Muscle of back (tissue), 13 donors: ENCODE data around the gene SLC7A6. TPM values are rescaled to one million over a fixed set of nuclear protein-coding genes. Genes with fewer than 3 reads are reported as not detected.

Experiments used
- DNase-seq, 3 donors: peaks; one replicate each; pipeline versions ENCODE4 v3.0.0 to v3.0.0-alpha.2; 2013
- long read RNA-seq, 9 donors: transcript quantifications; one replicate each; lab custom pipeline, GENCODE V29; 2026
- polyA plus RNA-seq, 10 donors: library from polyadenylated mRNA; unstranded; fragments of 120-200 nt; gene quantifications; one replicate each; pipeline ENCODE4 v1.2.1, GENCODE V29; 2013; ENCODE audit not compliant: insufficient read length in 10 of 10

Gene SLC7A6
- 10 to 100 TPM in 5 of 10 donors, 1 to 10 TPM in 5; 6.3 to 12.0 (median 9.9) TPM for polyA plus RNA-seq
- long read RNA-seq, donor 1 = 0 reads
- long read RNA-seq, donor 2 = 0 reads
- long read RNA-seq, donor 3 = 0 reads
- long read RNA-seq, donor 4, full-length matches to known transcripts = 1 of 1 reads
- long read RNA-seq, donor 4, partial matches to known transcripts = 0 of 1 reads
- long read RNA-seq, donor 4, other reads (novel, unspliced or antisense) = 0 of 1 reads
- long read RNA-seq, donor 5, partial matches to known transcripts = 0 of 17 reads
- long read RNA-seq, donor 5, other reads (novel, unspliced or antisense) = 16 of 17 reads
- long read RNA-seq, donor 6, full-length matches to known transcripts = 1 of 1 reads
- long read RNA-seq, donor 6, partial matches to known transcripts = 0 of 1 reads
- long read RNA-seq, donor 6, other reads (novel, unspliced or antisense) = 0 of 1 reads
- long read RNA-seq, donor 7, full-length matches to known transcripts = 2 of 2 reads
- long read RNA-seq, donor 7, partial matches to known transcripts = 0 of 2 reads
- long read RNA-seq, donor 7, other reads (novel, unspliced or antisense) = 0 of 2 reads
- long read RNA-seq, donor 8 = 0 reads
- long read RNA-seq, donor 9 = 0 reads

DNA sequence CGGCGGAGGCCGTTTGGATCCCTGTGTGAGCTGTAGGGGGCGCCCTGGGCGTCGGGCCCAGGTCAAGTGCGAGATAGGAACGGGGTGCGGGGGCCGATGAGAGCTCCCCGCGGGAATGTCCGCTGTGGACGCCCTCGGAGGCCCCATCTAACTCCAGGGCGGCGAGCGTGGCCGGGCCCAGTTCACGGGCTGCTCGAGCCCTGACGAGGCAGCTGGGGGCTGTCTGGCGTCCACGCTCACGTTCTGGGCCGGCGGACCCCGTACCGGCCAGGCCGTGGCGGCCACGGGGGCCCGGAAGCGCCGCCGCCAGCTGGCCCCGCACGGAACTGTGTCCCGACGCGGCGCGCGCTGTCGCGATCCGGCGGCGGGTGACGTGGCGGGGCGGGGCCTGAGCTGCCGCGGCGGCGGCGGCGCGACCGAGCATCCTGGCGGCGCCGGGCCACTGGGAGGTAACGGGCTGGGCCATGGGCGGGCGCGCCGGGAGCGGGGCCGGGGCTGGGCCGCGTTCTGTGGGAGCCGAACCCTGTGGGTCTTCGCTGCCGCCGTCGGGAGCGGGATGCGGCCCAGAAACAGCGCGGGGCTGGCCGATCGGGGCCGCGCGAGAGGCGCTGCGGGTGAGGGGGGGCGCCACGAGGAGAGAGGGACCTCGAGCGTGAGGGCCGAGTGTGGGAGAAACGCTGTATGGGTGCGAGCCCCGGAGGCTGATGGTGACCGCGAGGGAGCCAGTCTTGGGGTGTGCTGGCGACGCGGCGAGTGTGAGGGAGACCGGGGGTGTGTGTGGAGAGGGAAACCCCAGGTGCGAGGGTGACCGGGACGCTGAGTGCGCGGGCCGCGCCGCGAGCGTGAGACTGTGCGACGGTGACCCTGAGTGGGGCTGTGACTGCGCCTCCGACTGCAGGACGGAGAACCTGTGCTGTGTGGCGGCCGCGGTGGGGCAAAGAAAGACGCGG, at the start of gene SLC7A6:
Gene SLC7A6 (plus strand): TSS at position 399 of the 950 bp plus-strand sequence. CDS start 10,201 bp downstream, outside the sequence.
- peak; percentile 58 to 90 (median 73) for DNase-seq

DNA sequence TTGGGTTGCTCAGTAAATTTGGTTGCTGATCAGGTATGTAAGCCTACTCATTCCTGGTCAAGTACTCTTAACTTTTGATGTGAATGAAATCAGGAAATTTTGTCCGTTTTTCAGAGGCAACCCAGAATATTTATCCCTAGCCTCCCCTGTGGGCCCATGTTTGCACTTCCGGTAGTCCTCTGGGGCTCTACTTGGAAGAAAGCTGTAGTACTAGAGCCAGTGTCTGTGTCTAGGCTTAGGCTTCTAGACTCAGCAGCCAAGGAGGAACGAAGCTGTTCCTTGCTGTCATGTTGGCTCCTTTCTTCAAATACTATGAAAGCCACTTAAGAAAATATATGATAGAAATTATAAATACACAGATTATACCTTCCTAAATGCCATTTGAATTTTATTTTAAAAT, 49.6 kb upstream of the SLC7A6 start:
- DNase-seq = peak in 1 of 3 donors; percentile 5

DNA sequence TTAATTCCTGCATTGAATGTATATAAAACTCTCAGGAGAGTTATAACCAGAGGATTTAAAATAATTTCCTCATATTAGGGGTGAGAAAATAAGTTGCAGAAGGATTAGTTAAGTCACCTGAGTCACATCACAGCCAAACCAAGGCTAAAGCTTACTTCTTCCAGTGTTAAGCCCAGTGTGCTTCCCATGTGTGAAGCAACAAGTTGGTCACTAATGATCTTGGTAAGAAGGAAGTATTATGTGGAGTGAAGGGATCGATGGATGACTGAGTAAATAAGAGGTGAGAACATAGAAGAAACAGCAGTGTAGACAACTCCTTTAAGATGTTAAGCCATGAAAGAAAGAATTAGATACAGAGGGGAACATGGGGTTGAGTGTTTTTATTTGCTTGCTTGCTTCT, 49.0 kb upstream of the SLC7A6 start:
- DNase-seq = no peak

DNA sequence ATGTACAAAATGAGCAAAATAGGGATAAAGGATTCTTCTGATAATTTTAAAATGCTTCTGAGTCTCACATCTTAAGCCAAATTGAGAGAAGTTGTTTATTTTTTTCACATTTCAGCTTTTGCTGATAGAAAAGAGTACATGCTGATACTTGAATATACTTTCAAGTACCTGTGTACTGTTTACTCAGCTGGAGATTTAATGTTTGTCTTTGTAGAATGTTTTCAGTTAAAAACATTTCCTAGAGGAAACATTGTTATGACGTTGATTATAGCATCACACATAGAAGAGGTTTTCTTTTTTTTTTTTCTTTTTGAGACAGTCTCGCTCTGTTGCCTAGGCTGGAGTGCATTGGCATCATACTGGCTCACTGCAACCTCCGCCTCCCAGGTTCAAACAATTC, 48.1 kb upstream of the SLC7A6 start:
- DNase-seq = no peak

DNA sequence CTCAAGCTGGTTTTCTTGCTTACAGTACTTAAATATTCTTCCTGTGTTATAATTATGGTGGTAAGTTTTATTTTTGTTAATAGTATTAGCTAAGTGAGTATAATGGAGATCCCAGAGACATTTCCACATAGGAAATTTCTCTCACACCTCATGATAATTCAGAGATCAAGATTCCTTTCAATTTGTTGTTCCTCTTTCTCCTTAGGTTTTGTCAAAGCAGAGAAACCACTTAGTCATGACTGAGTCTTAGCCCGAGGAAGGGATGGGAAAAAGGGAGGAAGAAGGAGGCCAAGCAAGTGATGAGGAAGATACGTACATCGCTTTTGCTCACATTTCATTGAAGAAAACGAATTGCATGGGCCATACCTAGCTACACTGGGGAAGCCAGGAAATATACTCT, 46.8 kb upstream of the SLC7A6 start:
- no peak for DNase-seq

DNA sequence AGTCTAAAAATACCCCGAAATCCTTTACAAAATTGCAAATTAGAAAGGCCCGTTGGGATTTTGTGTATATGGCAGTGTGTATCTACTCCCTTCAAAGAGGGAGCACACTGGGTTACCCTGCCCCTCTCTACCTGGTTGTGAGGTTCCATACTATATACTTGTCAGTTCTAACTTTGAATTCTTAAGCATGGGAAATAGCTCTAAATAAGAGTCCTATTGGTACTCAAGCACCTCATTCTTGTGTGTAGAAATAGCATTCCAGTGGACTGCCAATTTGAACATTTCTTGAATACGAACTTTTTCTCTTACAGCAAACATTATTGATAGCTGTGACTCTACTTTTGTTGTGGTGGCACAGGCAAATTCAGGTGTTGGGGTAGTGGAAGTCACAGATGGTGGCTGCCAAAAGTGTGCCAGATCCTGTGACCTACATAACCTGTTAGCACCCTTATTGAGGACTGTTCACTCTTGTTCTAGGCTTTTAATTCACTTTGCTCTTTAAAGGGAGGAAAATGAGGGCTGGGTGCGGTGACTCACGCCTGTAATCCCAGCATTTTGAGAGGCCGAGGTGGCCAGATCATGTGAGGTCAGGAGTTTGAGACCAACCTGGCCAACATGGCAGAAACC, 44.5 kb upstream of the SLC7A6 start:
- no peak for DNase-seq

DNA sequence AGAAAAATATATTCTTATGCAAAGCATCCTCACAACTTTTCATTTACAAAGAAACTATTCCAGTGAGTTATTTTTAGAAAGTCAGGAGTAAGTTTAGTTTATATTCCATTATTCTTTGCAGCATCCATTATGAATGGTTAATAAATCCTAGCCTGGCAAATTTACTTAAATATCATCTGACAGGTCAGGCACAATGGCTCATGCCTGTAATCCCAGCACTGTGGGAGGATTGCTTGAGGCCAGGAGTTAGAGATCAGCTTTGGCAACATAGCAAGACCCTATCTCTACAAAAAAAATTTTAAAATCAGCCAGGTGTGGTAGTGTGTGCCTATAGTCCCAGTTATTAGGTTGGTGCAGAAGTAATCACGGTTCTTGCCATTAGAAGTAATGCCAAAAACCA, 41.3 kb upstream of the SLC7A6 start:
- DNase-seq = no peak

DNA sequence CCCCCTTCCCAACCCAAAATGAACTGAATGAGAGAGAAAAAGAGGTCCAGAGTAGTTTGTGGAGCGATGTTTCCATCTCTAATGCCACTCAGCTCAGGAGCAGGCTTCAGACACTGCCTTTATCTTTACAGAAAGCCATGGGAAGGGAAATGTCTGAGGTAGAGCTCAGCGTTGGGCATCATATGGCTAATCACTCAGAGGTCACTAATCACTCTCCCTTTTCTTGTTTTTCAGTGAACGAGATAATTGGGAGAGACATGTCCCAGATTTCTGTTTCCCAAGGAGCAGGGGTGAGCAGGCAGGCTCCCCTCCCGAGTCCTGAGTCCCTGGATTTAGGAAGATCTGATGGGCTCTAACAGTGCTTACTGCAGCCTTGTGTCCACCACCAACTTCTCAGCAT, 38.2 kb upstream of the SLC7A6 start:
- DNase-seq = no peak

DNA sequence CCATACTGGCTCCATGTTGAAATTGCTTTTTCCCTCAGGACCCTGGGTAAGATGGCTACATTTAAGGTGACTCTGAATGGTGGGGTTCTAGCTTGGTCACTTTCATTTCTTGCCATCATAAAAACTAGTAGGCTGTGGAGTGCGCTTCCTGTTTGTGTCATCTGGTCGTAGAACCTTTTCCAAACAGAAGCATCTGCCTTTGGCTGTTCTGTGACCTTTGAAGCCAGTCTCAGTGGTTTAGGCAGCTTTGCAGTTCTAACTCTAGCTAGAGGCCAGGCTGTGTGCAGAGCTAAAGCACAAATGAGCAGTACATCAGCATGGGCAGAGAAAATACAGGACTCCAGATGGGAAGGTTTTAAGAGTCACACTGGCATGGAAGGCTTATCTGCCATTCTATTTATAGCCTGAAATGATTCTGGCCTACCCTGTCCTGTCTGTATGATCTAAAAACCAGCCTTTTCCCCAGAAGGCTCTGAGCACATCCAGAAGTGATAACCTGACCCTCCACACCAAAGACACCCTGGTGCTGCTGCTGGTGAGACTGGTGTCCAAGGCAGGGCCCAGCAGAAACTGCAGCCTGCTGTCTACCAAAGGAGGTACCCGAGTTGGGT, 37.0 kb upstream of the SLC7A6 start:
- DNase-seq = no peak

DNA sequence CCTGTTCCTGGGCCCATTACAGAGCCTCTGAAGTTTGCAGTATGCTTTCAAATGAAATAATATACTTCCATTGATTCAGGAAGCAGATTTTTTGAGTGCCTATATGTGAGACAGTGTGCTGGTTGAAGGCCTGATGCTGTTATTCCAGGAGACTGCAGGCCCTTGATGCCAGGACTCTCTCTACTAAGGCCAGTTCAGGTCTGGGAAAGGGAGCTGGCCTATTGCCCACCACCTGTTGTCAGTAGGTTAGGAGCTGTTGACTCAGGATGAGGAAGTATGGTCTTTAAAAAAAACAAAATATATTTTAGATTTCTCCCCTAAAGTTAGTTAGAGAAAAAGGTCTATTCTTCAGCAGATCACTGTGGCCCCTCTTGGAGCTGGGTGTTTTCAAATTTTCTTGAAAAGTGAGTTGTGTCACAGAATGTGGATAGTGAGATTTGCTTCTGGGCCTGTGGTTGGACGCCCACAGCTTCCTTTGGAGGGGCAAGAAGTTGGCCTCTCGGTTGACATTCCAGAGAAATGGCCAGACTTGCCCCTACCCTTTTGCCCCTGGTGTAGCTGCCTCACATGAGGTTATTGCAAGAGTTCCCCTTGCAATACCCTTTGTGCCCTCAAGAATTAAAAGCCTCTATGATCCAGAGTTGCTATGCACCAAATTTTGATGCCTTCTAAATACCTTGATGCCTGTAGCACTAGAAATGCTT, 36.3 kb upstream of the SLC7A6 start:
- DNase-seq = peak in 1 of 3 donors; percentile 17

DNA sequence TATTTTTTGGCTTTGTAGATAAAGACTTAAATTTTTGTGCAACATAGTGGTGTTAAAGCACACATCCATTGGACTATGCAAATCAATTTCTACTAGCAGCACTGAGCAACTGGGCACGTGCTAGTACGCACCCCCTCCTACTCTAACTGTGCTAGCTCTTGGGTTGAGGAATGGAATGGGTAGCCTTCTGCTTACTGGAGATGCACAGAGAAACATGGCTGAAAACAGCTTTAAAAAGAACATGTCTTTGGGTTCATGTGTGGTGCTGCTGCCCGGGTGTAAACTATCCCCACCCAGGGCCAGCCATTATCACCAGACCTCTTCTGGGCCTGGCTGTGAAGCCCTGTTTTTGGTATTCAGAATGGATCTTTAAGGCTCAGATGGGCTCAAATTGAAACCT, 35.7 kb upstream of the SLC7A6 start:
- no peak for DNase-seq

DNA sequence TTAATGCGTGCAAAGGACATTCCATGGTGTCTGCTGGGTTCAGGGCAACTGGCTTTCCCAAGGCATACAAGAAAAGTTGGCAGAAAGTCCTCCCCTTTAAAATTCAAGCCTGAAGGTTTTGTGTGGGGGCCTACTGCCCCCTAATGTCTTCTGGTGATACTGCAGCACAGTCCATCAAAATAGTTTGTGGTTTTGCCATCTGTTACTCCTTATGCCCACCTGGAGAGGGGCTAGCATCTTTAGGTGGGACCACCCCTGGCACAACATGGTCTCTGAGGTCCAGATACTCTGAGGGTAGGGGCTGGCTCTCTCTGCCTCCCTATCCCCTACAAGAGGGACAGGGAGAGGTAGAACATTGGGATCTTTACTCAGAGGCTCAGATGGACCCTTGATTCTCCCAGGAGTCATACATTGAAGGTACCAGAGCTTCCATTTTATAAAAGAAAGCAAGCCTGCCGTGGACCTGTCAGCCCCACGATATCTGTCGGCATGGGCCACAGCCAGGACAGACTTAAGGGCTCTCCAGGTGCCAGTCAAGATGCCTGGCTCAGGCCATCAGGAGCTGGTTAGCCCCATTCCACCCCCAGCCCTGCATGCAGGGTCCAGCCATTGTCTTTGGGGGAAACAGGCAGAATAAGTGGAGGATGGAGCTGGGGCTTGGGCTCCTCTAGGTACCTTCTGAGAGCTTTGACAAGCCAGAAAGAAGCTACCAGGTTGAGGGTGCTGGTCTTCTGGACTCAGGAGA, 34.7 kb upstream of the SLC7A6 start:
- DNase-seq = peak; percentile 54 to 75 (median 67)

DNA sequence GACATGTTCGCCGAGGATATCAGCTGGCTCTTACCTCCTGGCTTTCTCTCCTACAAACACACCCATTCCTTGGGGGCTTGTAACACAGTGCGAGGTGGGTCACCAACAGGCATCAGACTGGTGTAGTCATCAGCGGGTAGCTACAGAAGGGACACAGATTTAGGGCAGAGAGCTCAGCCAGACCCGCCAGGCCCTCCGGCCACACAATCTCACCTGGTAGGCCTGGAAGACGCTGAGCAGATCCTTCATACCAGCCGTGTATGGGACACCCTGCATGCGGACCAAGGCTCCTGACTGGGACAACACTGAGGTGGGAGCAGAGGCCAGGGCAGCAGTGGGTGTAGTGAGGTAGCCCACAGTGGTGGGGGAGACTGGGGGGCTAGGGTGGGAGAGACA, 34.2 kb upstream of the SLC7A6 start:
- no peak for DNase-seq

DNA sequence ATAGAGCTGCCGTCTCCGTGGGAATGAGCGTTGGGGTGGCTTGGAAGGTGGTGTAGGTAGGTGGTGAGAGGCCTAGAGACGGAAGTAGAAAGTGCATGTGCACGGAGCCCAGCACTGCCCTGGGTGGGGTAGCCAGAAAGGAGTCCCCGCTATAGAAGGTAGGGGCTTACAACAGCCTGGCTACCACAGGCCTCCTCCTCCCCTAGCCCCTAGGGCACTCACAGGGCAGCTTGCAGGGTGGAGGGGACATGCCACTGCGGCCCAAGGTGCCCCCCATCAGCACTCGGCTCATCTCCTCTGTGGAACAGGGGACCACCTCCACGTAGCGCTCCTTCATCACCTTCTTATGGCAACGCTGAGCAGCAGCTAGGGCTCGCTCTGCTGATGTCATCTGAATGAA, 33.4 kb upstream of the SLC7A6 start:
- DNase-seq = no peak

DNA sequence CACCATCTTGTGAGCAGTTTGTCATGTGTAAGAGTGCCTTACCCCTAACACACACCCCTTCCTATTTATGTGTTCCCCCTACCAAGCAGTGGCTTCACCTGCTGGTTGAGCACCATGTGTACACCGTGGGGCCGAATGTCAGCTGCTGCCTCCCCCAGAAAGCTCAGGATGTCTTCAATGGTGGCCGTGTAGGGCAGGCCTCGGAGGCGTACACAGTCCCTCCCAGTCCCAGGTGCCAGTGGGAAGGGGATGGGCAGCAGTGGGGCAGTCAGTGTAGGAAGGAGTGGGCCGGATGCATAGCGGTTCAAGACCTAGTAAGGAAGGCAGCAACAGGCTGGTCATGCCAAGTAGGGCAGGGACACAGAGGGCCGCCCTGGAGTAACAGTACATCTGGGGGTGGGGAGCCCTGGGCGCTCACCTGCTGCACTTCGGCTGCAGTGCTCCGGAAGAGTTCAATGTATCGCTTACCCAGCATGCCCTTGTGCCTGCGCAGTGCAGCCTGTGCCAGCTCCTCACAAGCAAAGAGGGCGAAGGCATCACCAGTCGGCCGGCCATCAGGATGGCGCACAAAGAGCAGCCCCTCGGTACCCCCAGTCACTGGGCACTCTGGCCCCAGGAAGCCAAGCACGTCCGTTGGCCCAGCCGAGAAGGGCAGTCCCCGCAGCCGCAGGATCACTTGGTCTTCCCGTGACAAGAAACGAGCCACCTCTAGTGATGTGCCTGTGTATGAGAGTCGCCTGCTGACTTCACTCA, 32.8 kb upstream of the SLC7A6 start:
- no peak for DNase-seq

DNA sequence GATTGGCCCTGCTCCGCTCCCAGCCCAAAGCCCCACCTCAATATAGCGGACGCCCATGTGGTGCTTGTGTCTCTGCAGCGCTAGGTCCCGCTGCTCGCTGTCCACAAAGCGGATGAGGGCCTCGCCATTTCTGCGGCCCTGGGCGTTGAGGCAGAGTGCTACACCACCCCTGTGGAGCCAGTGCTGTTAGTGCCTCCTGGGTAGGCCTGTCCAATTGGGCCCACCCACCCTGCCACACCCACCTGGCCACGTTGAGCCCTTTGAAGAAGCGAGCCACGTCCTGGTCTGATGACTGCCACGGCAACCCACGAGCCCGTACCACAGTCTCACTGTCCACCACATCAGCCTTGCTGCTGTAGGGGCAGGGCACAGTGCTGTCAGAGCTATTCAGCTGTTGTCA, 32.0 kb upstream of the SLC7A6 start:
- peak in 1 of 3 donors; percentile 7 for DNase-seq

DNA sequence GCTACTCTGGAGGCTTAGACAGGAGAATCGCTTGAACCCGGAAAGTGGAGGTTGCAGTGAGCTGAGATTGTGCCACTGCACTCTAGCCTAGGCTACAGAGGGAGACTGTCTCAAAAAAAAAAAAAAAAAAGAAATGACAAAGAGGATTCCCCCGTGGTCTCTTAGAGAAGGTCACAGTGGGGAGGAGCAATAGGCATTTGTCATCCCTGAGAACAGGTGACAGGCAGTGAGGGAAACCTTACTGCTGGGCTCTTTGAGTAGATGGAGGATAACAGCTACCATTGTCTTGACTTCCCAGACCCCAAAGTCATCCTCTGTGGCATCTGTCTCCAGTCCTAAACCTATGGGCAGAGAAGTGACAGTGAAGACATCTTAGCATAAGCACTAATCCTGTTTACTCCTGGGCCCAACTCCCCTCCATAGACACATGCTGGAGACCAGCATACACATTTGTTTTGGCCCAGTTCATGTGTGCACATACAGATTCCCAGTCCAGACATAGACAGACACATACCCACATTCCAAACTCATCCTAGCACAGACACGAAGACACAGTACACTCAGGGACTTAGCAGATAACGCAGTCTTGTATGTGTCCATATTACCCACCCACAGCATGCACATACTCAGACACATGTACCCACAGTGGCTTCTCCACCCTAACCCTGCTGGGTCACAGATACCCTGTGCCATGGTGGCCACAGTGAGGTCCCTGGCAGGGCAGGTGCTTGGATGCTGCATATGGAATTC, 31.1 kb upstream of the SLC7A6 start:
- peak in 1 of 3 donors; percentile 12 for DNase-seq

DNA sequence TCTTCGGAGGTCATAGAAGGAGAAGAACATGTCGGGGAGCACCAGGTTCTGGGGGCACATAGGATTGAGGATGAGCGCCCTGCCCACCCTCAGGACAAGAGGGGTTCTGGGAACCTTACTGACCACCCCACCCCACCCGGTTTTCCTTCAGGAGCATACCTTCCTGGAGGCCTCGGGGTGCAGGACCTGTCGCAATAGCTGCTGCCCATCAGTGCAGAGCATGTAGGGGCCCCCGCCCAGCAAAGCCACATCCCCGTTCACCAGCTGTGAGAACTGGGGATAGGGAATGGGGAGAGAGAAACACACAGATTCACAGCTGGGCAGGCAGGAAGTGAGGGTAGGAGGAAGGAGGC, 30.5 kb upstream of the SLC7A6 start:
- DNase-seq = peak in 1 of 3 donors; percentile 20
